ENCODE data around the gene METTL27.

DNA sequence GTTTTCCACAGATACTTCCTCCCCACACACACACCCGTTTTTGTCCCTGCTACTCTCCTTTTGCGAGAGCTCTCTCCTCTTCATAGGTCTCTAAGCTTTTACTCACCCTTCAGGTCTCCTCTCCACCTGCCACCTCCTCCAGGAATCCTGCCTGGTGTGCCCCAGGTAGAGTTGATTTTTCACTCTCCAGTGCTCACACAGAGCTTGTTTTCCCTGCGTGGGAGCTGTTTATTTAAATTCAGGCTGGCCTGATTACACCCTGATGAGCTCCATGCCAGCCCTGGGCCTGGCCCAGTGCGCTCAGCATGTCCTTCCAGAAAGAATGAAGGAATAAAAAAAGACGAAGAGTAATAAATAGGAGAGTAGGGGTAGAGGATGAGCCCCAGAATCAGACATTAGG, 19.1 kb downstream of the METTL27 start:
- TF ChIP-seq YY1 (IDR thresholded peaks at IDR 0.05) (no peak), GABPA (IDR thresholded peaks at IDR 0.05 in 1 of 2, conservative IDR thresholded peaks at IDR 0.05 in 1 of 2) (no peak), TAF1 (conservative IDR thresholded peaks at IDR 0.05) (no peak), EGR1 (IDR thresholded peaks at IDR 0.05; ENCODE audit: low read depth in 2 of 2) (no peak), RAD21 (IDR thresholded peaks at IDR 0.05) (no peak), SP1 (IDR thresholded peaks at IDR 0.05) (no peak), REST (IDR thresholded peaks at IDR 0.05) (no peak), NR2F2 (IDR thresholded peaks at IDR 0.05) (no peak), HNF4G (IDR thresholded peaks at IDR 0.05) (no peak), FOXA1 (IDR thresholded peaks at IDR 0.05) (no peak), JUND (IDR thresholded peaks at IDR 0.05) (no peak)
- TF ChIP-seq, protein P1, sequence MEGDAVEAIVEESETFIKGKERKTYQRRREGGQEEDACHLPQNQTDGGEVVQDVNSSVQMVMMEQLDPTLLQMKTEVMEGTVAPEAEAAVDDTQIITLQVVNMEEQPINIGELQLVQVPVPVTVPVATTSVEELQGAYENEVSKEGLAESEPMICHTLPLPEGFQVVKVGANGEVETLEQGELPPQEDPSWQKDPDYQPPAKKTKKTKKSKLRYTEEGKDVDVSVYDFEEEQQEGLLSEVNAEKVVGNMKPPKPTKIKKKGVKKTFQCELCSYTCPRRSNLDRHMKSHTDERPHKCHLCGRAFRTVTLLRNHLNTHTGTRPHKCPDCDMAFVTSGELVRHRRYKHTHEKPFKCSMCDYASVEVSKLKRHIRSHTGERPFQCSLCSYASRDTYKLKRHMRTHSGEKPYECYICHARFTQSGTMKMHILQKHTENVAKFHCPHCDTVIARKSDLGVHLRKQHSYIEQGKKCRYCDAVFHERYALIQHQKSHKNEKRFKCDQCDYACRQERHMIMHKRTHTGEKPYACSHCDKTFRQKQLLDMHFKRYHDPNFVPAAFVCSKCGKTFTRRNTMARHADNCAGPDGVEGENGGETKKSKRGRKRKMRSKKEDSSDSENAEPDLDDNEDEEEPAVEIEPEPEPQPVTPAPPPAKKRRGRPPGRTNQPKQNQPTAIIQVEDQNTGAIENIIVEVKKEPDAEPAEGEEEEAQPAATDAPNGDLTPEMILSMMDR (IDR thresholded peaks at IDR 0.05; ENCODE audit: low read depth, low read length, missing input control): no peak
- TF ChIP-seq, protein P2, sequence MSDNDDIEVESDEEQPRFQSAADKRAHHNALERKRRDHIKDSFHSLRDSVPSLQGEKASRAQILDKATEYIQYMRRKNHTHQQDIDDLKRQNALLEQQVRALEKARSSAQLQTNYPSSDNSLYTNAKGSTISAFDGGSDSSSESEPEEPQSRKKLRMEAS (IDR thresholded peaks at IDR 0.05): no peak

Data from liver (tissue), 3 donors.